Astrocyte of the spinal cord (primary cell): ENCODE data around the gene RABL2A.
"Not testable (repeated sequence)": the region's sequence is repeated elsewhere in the genome, so short reads cannot be mapped to it uniquely, and the experiment has no call there.

Source experiments
- DNase-seq: peaks from one replicate; pipeline ENCODE4 v3.0.0; 2011; ENCODE audit warnings: low read depth, low spot score
- H3K4me3 ChIP-seq: 2 replicates; pipeline ENCODE4 v1.5.1; 2011; ENCODE audit warnings: low read depth, mild to moderate bottlenecking, low read length, moderate library complexity
- CTCF ChIP-seq: IDR thresholded peaks from 2 replicates; pipeline ENCODE4 v1.5.1; 2012; ENCODE audit warnings: low read depth, mild to moderate bottlenecking, low read length, inconsistent platforms
- in situ Hi-C: cut with HindIII; loops from 2 replicates; pipeline ENCODE4 v1.10.0; 2017; ENCODE audit warnings: low sequenced_read_pairs

RABL2A gene

GRCh38 chr2:113650834-113651815, 24.1 kb downstream of the RABL2A start:
- in situ Hi-C loops, result not testable (repeated sequence)

GRCh38 chr2:113652599-113652998, 25.5 kb downstream of the RABL2A start:
- in situ Hi-C loops, DNase-seq, H3K4me3 ChIP-seq: not testable (repeated sequence)

More at GRCh38 chr2:113650834-113651815, 24.1 kb downstream of the RABL2A start:
- not testable (repeated sequence) for DNase-seq, H3K4me3 ChIP-seq

GRCh38 chr2:113656031-113656624, 29.1 kb downstream of the RABL2A start:
- not testable (repeated sequence) for H3K4me3 ChIP-seq, DNase-seq

GRCh38 chr2:113657735-113658134, 30.7 kb downstream of the RABL2A start:
- DNase-seq, H3K4me3 ChIP-seq, in situ Hi-C loops: not testable (repeated sequence)

More at GRCh38 chr2:113656031-113656624, 29.1 kb downstream of the RABL2A start:
- in situ Hi-C loops, result not testable (repeated sequence)

- DNase-seq, H3K4me3 ChIP-seq, in situ Hi-C loops: not testable (repeated sequence)
Measured at GRCh38 chr2:113663285-113664060, 36.4 kb downstream of the RABL2A start.

GRCh38 chr2:113664761-113665533, 37.9 kb downstream of the RABL2A start:
- DNase-seq, in situ Hi-C loops, H3K4me3 ChIP-seq: not testable (repeated sequence)

GRCh38 chr2:113669013-113669412, 41.9 kb downstream of the RABL2A start:
- in situ Hi-C loops, H3K4me3 ChIP-seq, DNase-seq: not testable (repeated sequence)

- H3K4me3 ChIP-seq, result no peak overlapping the region
- no peak for DNase-seq
- no peak for TF ChIP-seq CTCF
- in situ Hi-C loops, result no loop called here
Measured at GRCh38 chr2:113672326-113672932, 45.4 kb downstream of the RABL2A start.

GRCh38 chr2:113675875-113676274, 48.8 kb downstream of the RABL2A start:
- DNase-seq, result no peak
- in situ Hi-C loops, result no loop called here
- TF ChIP-seq CTCF, result no peak
- no peak overlapping the region for H3K4me3 ChIP-seq
